SK-MEL-5 (cell line): ENCODE data around the gene NME4. TPM values are rescaled to one million over a fixed set of nuclear protein-coding genes. Genes with fewer than 3 reads are reported as not detected.
"Not testable (repeated sequence)": the region's sequence is repeated elsewhere in the genome, so short reads cannot be mapped to it uniquely, and the experiment has no call there.

ENCODE experiments used
- DNase-seq: peaks from one replicate; pipeline ENCODE4 v3.0.0-alpha.2; 2016; ENCODE audit warnings: low read depth, low spot score
- in situ Hi-C: cut with HindIII; loops from 2 replicates; pipeline ENCODE4 v1.10.0; 2016; ENCODE audit warnings: low sequenced_read_pairs, high pct_unique_total_duplicates, low pct_unique_long_range_greater_than_20kb
- total RNA-seq: library from RNA; depleted of rRNA; stranded (reverse); fragments of >200 nt; shearing (Covaris generic); gene quantifications from 2 replicates; pipeline ENCODE4 v1.2.3, GENCODE V29; 2014

NME4 gene
- total RNA-seq, 1 experiment from 2014 or later = 176 TPM

- in situ Hi-C loops = no loop called here
- DNase-seq = no peak
Observed at GRCh38 chr16:405548-406506, 8.8 kb downstream of the NME4 start.

GRCh38 chr16:407253-407652, 10.3 kb downstream of the NME4 start:
- in situ Hi-C loops = no loop called here
- DNase-seq = no peak

GRCh38 chr16:410516-411178, 13.6 kb downstream of the NME4 start:
- in situ Hi-C loops = no loop called here
- DNase-seq = no peak

- in situ Hi-C loops = no loop called here
- no peak for DNase-seq
Observed at GRCh38 chr16:411576-412265, 14.7 kb downstream of the NME4 start.

GRCh38 chr16:414395-415169, 17.6 kb downstream of the NME4 start:
- DNase-seq = no peak
- in situ Hi-C loops = no loop called here

- DNase-seq, in situ Hi-C loops: not testable (repeated sequence)
Observed at GRCh38 chr16:415170-415498, 18.1 kb downstream of the NME4 start.

GRCh38 chr16:422179-422578, 25.2 kb downstream of the NME4 start:
- in situ Hi-C loops, DNase-seq: not testable (repeated sequence)

- in situ Hi-C loops = no loop called here
- DNase-seq = no peak
Observed at GRCh38 chr16:424033-424622, 27.1 kb downstream of the NME4 start.

- in situ Hi-C loops = no loop called here
- no peak for DNase-seq
Observed at GRCh38 chr16:424623-425081, 27.7 kb downstream of the NME4 start.

GRCh38 chr16:425082-425718, 28.2 kb downstream of the NME4 start, which contains the start of gene RAB11FIP3:
Gene RAB11FIP3, plus strand, starts transcription at chr16:425649. Its CDS starts 358 bp downstream, at chr16:426007.
- peak; percentile 57 for DNase-seq
- in situ Hi-C loops = no loop called here

- in situ Hi-C loops = no loop called here
- no peak for DNase-seq
Observed at GRCh38 chr16:425740-426114, 28.7 kb downstream of the NME4 start.

- in situ Hi-C loops = no loop called here
- no peak for DNase-seq
Observed at GRCh38 chr16:426115-426905, 29.3 kb downstream of the NME4 start.

- in situ Hi-C loops = no loop called here
- DNase-seq = no peak
Observed at GRCh38 chr16:426906-427249, 29.9 kb downstream of the NME4 start.

GRCh38 chr16:427250-427649, 30.3 kb downstream of the NME4 start:
- in situ Hi-C loops = no loop called here
- DNase-seq = no peak

- no peak for DNase-seq
- in situ Hi-C loops = no loop called here
Observed at GRCh38 chr16:430904-431303, 33.9 kb downstream of the NME4 start.

GRCh38 chr16:440627-441026, 43.6 kb downstream of the NME4 start:
- no peak for DNase-seq
- in situ Hi-C loops = no loop called here
